Measurements from ENCODE around the gene PAQR6.
A peak's percentile ranks its signal among the peaks of the same experiment; 100 is the strongest.

Gene PAQR6

GRCh38 chr1:156214024-156214748 lies 33.7 kb downstream of the PAQR6 start:
- TF ChIP-seq CTCF (IDR thresholded peaks at IDR 0.05; ENCODE audit: poor library complexity, severe bottlenecking), result no peak
- Histone ChIP-seq H3K27me3 (ENCODE audit: insufficient read depth, poor library complexity, severe bottlenecking) (no peaks in the 10 kb centered on the region), H3K36me3 (ENCODE audit: low read depth) (peaks cover 9% of the 10 kb centered on the region), H3K27ac (ENCODE audit: poor library complexity, severe bottlenecking) (peak overlapping the region; percentile 75), H3K4me3 (ENCODE audit: severe bottlenecking) (peak overlapping the region; percentile 62), H3K9me3 (ENCODE audit: severe bottlenecking) (no peaks in the 10 kb centered on the region), H3K4me1 (ENCODE audit: insufficient read depth, poor library complexity, severe bottlenecking) (peaks cover 20% of the 10 kb centered on the region)
- DNase-seq (ENCODE audit: low spot score) (no peak), ATAC-seq (ENCODE audit: low read depth) (peak; percentile 9; the same call in 2 of the 3 replicates)

- peaks cover 11% of the 10 kb centered on the region for H3K36me3 ChIP-seq (ENCODE audit: low read depth)
- DNase-seq (ENCODE audit: low spot score) (no peak), ATAC-seq (ENCODE audit: low read depth) (no peak)
- no peaks in the 10 kb centered on the region for H3K9me3 ChIP-seq (ENCODE audit: severe bottlenecking)
- H3K27me3 ChIP-seq (ENCODE audit: insufficient read depth, poor library complexity, severe bottlenecking), result no peaks in the 10 kb centered on the region
- peaks cover 20% of the 10 kb centered on the region for H3K4me1 ChIP-seq (ENCODE audit: insufficient read depth, poor library complexity, severe bottlenecking)
- peak overlapping the region; percentile 62 for H3K4me3 ChIP-seq (ENCODE audit: severe bottlenecking)
- H3K27ac ChIP-seq (ENCODE audit: poor library complexity, severe bottlenecking), result peak overlapping the region; percentile 75
- no peak for TF ChIP-seq CTCF (IDR thresholded peaks at IDR 0.05; ENCODE audit: poor library complexity, severe bottlenecking)
Measured at GRCh38 chr1:156213644-156213966, 34.3 kb downstream of the PAQR6 start.

- ATAC-seq (ENCODE audit: low read depth), result peak; percentile 96
Measured at GRCh38 chr1:156212833-156213643, 34.8 kb downstream of the PAQR6 start, which contains the start of gene PMF1. TSS of gene PMF1 (plus strand) at chr1:156213007. CDS start at chr1:156213016, 9 bp downstream.

GRCh38 chr1:156212130-156212529 lies 35.7 kb downstream of the PAQR6 start:
- peaks cover 9% of the 10 kb centered on the region for H3K4me1 ChIP-seq (ENCODE audit: insufficient read depth, poor library complexity, severe bottlenecking)
- no peak overlapping the region for H3K4me3 ChIP-seq (ENCODE audit: severe bottlenecking)
- ATAC-seq (ENCODE audit: low read depth) (no peak), DNase-seq (ENCODE audit: low spot score) (no peak)
- peak overlapping the region; percentile 75 for H3K27ac ChIP-seq (ENCODE audit: poor library complexity, severe bottlenecking)
- H3K36me3 ChIP-seq (ENCODE audit: low read depth), result peaks cover 16% of the 10 kb centered on the region
- no peaks in the 10 kb centered on the region for H3K9me3 ChIP-seq (ENCODE audit: severe bottlenecking)
- H3K27me3 ChIP-seq (ENCODE audit: insufficient read depth, poor library complexity, severe bottlenecking), result no peaks in the 10 kb centered on the region
- no peak for TF ChIP-seq CTCF (IDR thresholded peaks at IDR 0.05; ENCODE audit: poor library complexity, severe bottlenecking)

More at GRCh38 chr1:156212833-156213643, 34.8 kb downstream of the PAQR6 start, which contains the start of gene PMF1:
- TF ChIP-seq CTCF (IDR thresholded peaks at IDR 0.05; ENCODE audit: poor library complexity, severe bottlenecking), result no peak
- H3K9me3 ChIP-seq (ENCODE audit: severe bottlenecking), result no peaks in the 10 kb centered on the region
- peak within 1 kb of the TSS; percentile 62 for H3K4me3 ChIP-seq (ENCODE audit: severe bottlenecking)
- peak; percentile 98 for DNase-seq (ENCODE audit: low spot score)
- H3K27ac ChIP-seq (ENCODE audit: poor library complexity, severe bottlenecking), result peak within 1 kb of the TSS; percentile 75
- H3K36me3 ChIP-seq (ENCODE audit: low read depth), result peaks cover 12% of the 10 kb centered on the region
- H3K27me3 ChIP-seq (ENCODE audit: insufficient read depth, poor library complexity, severe bottlenecking), result no peaks in the 10 kb centered on the region
- peaks cover 17% of the 10 kb centered on the region for H3K4me1 ChIP-seq (ENCODE audit: insufficient read depth, poor library complexity, severe bottlenecking)
